H9 (cell line): ENCODE measurements around the gene MDGA2. TPM values are rescaled to one million over a fixed set of nuclear protein-coding genes. Genes with fewer than 3 reads are reported as not detected.

Source experiments
- DNase-seq: peaks from one replicate; pipeline ENCODE4 v3.0.0-alpha.2; 2017
- H2AFZ ChIP-seq: one replicate; pipeline ENCODE4 v1.6.1; 2013; ENCODE audit warnings: mild to moderate bottlenecking, low read length, control low read depth, moderate library complexity
- H2AK5ac ChIP-seq: 2 replicates; pipeline ENCODE4 v1.6.1; 2013; ENCODE audit warnings: low read length, control low read depth, mixed read lengths; ENCODE audit not compliant: insufficient read length
- H2BK120ac ChIP-seq: one replicate; pipeline ENCODE4 v1.6.1; 2013; ENCODE audit warnings: low read depth, mild to moderate bottlenecking, low read length, control low read depth, inconsistent platforms; ENCODE audit not compliant: poor library complexity, severe bottlenecking
- H2BK12ac ChIP-seq: 2 replicates; pipeline ENCODE4 v1.6.1; 2013; ENCODE audit warnings: low read length, control low read depth, mixed read lengths, low read depth; ENCODE audit not compliant: insufficient read length
- H2BK15ac ChIP-seq: 2 replicates; pipeline ENCODE4 v1.6.1; 2013; ENCODE audit warnings: low read depth, low read length, control low read depth
- H2BK20ac ChIP-seq: one replicate; pipeline ENCODE4 v1.6.1; 2013; ENCODE audit warnings: low read depth, mild to moderate bottlenecking, low read length, control low read depth, inconsistent platforms; ENCODE audit not compliant: poor library complexity, severe bottlenecking
- H2BK5ac ChIP-seq: 2 replicates; pipeline ENCODE4 v1.6.1; 2013; ENCODE audit warnings: low read length, control low read depth, mixed read lengths; ENCODE audit not compliant: insufficient read length
- H3K14ac ChIP-seq: 2 replicates; pipeline ENCODE4 v1.6.1; 2013; ENCODE audit warnings: low read length, control low read depth; ENCODE audit not compliant: insufficient read depth
- H3K18ac ChIP-seq: 2 replicates; pipeline ENCODE4 v1.6.1; 2013; ENCODE audit warnings: low read depth, mild to moderate bottlenecking, mixed read lengths, low read length, control low read depth; ENCODE audit not compliant: insufficient read length
- H3K23ac ChIP-seq: 2 replicates; pipeline ENCODE4 v1.6.1; 2013; ENCODE audit warnings: low read length, control low read depth, mixed read lengths, low read depth; ENCODE audit not compliant: insufficient read length
- H3K23me2 ChIP-seq: 2 replicates; pipeline ENCODE4 v1.6.1; 2013; ENCODE audit warnings: low read depth, mild to moderate bottlenecking, mixed read lengths, low read length, control low read depth; ENCODE audit not compliant: insufficient read length, poor library complexity, severe bottlenecking
- H3K27ac ChIP-seq: 2 replicates; pipeline ENCODE4 v1.5.1; 2013; ENCODE audit warnings: low read length, control low read depth, mixed read lengths, low read depth; ENCODE audit not compliant: insufficient read length
- H3K27me3 ChIP-seq: 2 replicates; pipeline ENCODE4 v1.6.1; 2013; ENCODE audit warnings: low read length, control low read depth, inconsistent platforms; ENCODE audit not compliant: insufficient read depth
- H3K4ac ChIP-seq: 2 replicates; pipeline ENCODE4 v1.6.1; 2013; ENCODE audit warnings: low read depth, mild to moderate bottlenecking, control low read depth, inconsistent platforms, low read length, moderate library complexity
- H3K4me1 ChIP-seq: 2 replicates; pipeline ENCODE4 v1.6.1; 2013; ENCODE audit warnings: low read length, control low read depth, inconsistent platforms; ENCODE audit not compliant: insufficient read depth
- H3K4me2 ChIP-seq: 2 replicates; pipeline ENCODE4 v1.6.1; 2013; ENCODE audit warnings: low read length, control low read depth, mixed read lengths; ENCODE audit not compliant: insufficient read length, insufficient read depth
- H3K56ac ChIP-seq: 2 replicates; pipeline ENCODE4 v1.6.1; 2013; ENCODE audit warnings: low read depth, mild to moderate bottlenecking, mixed read lengths, low read length, control low read depth; ENCODE audit not compliant: insufficient read length
- H3K79me1 ChIP-seq: 2 replicates; pipeline ENCODE4 v1.6.1; 2013; ENCODE audit warnings: low read depth, mild to moderate bottlenecking, moderate library complexity, low read length, control low read depth, inconsistent platforms; ENCODE audit not compliant: insufficient read depth, poor library complexity, severe bottlenecking
- H3K79me2 ChIP-seq: 2 replicates; pipeline ENCODE4 v1.6.1; 2013; ENCODE audit warnings: low read length, control low read depth, inconsistent platforms; ENCODE audit not compliant: insufficient read depth
- H3K9ac ChIP-seq: 2 replicates; pipeline ENCODE4 v1.6.1; 2013; ENCODE audit warnings: low read length, control low read depth, mixed read lengths; ENCODE audit not compliant: insufficient read length; ENCODE audit errors: extremely low read depth
- H3K9me3 ChIP-seq: one replicate; pipeline ENCODE4 v1.6.1; 2013; ENCODE audit warnings: low read depth, low read length, inconsistent platforms; ENCODE audit not compliant: control insufficient read depth
- H3T11ph ChIP-seq: one replicate; pipeline ENCODE4 v1.6.1; 2013; ENCODE audit warnings: mild to moderate bottlenecking, low read length, control low read depth, inconsistent platforms
- H4K20me1 ChIP-seq: one replicate; pipeline ENCODE4 v1.6.1; 2013; ENCODE audit not compliant: control insufficient read depth, insufficient read length, insufficient read depth
- H4K5ac ChIP-seq: 2 replicates; pipeline ENCODE4 v1.6.1; 2013; ENCODE audit warnings: low read depth, mild to moderate bottlenecking, mixed read lengths, low read length, control low read depth; ENCODE audit not compliant: insufficient read length
- H4K8ac ChIP-seq: replicated peaks from 2 replicates; pipeline ENCODE4 v1.6.1; 2013; ENCODE audit warnings: low read length, control low read depth, mixed read lengths, low read depth; ENCODE audit not compliant: insufficient read length
- H4K91ac ChIP-seq: 2 replicates; pipeline ENCODE4 v1.6.1; 2013; ENCODE audit warnings: low read depth, mild to moderate bottlenecking, moderate library complexity, mixed read lengths, low read length, control low read depth; ENCODE audit not compliant: insufficient read length
- H3K27ac Mint-ChIP-seq, 3 experiments: 2 replicates in 2 of 3; 3 replicates in 1 of 3; pipeline ENCODE4 v1.8.0; 2020 to 2021; ENCODE audit warnings: mixed read lengths in 3 of 3, mild to moderate bottlenecking in 1 of 3, moderate library complexity in 1 of 3
- H3K27me3 Mint-ChIP-seq: 2 replicates; pipeline ENCODE4 v1.8.0; 2021; ENCODE audit warnings: low read depth, mild to moderate bottlenecking, moderate library complexity, mixed read lengths
- H3K36me3 Mint-ChIP-seq, 3 experiments: 2 replicates in 2 of 3; 3 replicates in 1 of 3; pipeline ENCODE4 v1.8.0; 2020 to 2021; ENCODE audit warnings: low read depth in 3 of 3, mixed read lengths in 3 of 3; ENCODE audit not compliant: insufficient read depth in 1 of 3
- H3K4me1 Mint-ChIP-seq, 2 experiments: 2 replicates each; pipeline ENCODE4 v1.8.0; 2020; ENCODE audit warnings: mixed read lengths in 2 of 2
- H3K4me3 Mint-ChIP-seq, 2 experiments: 2 replicates in 1 of 2; 3 replicates in 1 of 2; pipeline ENCODE4 v1.8.0; 2020 to 2021; ENCODE audit warnings: mild to moderate bottlenecking in 2 of 2, mixed read lengths in 2 of 2, moderate library complexity in 1 of 2
- H3K9me3 Mint-ChIP-seq, 2 experiments: 2 replicates in 1 of 2; 3 replicates in 1 of 2; pipeline ENCODE4 v1.8.0; 2020; ENCODE audit warnings: mild to moderate bottlenecking in 2 of 2, mixed read lengths in 2 of 2, moderate library complexity in 1 of 2
- total RNA-seq: library from RNA; stranded (reverse); gene quantifications from 2 replicates; pipeline ENCODE4 v1.2.1, GENCODE V29; 2021
- TF ChIP-seq, protein P1 (sequence below): fragments of 200-600 bp; sonication (generic); conservative IDR thresholded peaks from 3 replicates; pipeline ENCODE4 v1.8.0; 2021; ENCODE audit warnings: antibody characterized with exemption, mild to moderate bottlenecking

Gene MDGA2
- total RNA-seq, 1 experiment from 2014 or later: 1.9 TPM

- H3K18ac ChIP-seq: no peak overlapping the region
- H3K9me3 ChIP-seq: no peaks in the 10 kb centered on the region
- H3K4me2 ChIP-seq: no peak overlapping the region
- H3K27me3 ChIP-seq: no peaks in the 10 kb centered on the region
- H3K4me1 Mint-ChIP-seq: no peaks in the 10 kb centered on the region
- no peak overlapping the region for H2BK120ac ChIP-seq
- H2BK5ac ChIP-seq: no peak overlapping the region
- H4K20me1 ChIP-seq: no peaks in the 10 kb centered on the region
- no peaks in the 10 kb centered on the region for H3K23me2 ChIP-seq
- no peak overlapping the region for H4K8ac ChIP-seq
- H3K79me1 ChIP-seq: no peaks in the 10 kb centered on the region
- no peak overlapping the region for H2AFZ ChIP-seq
- peaks cover 6 to 10% of the 10 kb centered on the region in 2 experiments; a peak in 4 of 5 replicates for H3K9me3 Mint-ChIP-seq
- H3K23ac ChIP-seq: no peak overlapping the region
- no peak overlapping the region for H3K14ac ChIP-seq
- H3K36me3 Mint-ChIP-seq: peaks cover 0 to 4% (median 3%) of the 10 kb centered on the region in 3 experiments; a peak in 4 of 7 replicates
- no peak overlapping the region for H3K4me3 Mint-ChIP-seq
- H3K27ac ChIP-seq: no peak overlapping the region
- no peak overlapping the region for H2BK12ac ChIP-seq
- no peak for DNase-seq
- no peak overlapping the region for H4K91ac ChIP-seq
- no peak overlapping the region for H2BK15ac ChIP-seq
- no peak overlapping the region for H3K9ac ChIP-seq
- H2BK20ac ChIP-seq: no peak overlapping the region
- H3K4me1 ChIP-seq: no peaks in the 10 kb centered on the region
- H3K79me2 ChIP-seq: no peaks in the 10 kb centered on the region
- H3K56ac ChIP-seq: no peak overlapping the region
- H2AK5ac ChIP-seq: no peak overlapping the region
- no peak overlapping the region for H3K4ac ChIP-seq
- H3K27me3 Mint-ChIP-seq: no peaks in the 10 kb centered on the region
- no peak overlapping the region for H3T11ph ChIP-seq
- no peak overlapping the region for H3K27ac Mint-ChIP-seq
- TF ChIP-seq, protein P1, sequence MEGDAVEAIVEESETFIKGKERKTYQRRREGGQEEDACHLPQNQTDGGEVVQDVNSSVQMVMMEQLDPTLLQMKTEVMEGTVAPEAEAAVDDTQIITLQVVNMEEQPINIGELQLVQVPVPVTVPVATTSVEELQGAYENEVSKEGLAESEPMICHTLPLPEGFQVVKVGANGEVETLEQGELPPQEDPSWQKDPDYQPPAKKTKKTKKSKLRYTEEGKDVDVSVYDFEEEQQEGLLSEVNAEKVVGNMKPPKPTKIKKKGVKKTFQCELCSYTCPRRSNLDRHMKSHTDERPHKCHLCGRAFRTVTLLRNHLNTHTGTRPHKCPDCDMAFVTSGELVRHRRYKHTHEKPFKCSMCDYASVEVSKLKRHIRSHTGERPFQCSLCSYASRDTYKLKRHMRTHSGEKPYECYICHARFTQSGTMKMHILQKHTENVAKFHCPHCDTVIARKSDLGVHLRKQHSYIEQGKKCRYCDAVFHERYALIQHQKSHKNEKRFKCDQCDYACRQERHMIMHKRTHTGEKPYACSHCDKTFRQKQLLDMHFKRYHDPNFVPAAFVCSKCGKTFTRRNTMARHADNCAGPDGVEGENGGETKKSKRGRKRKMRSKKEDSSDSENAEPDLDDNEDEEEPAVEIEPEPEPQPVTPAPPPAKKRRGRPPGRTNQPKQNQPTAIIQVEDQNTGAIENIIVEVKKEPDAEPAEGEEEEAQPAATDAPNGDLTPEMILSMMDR: no peak
- H4K5ac ChIP-seq: no peak overlapping the region
Measured at GRCh38 chr14:46793144-46793543, 882.3 kb downstream of the MDGA2 start.
